ENCODE measurements around the gene CSTPP1.

The CSTPP1 gene

GRCh38 chr11:47154616-47155570 lies 218.3 kb downstream of the CSTPP1 start:
- in situ Hi-C loops (cut with MboI; ENCODE audit: low pct_unique_long_range_greater_than_20kb, low sequenced_read_pairs, unreplicated experiment), result loop anchor here (10.0 kb wide), 2 partner anchors 230 to 270 kb away; no protein-coding TSS in a partner anchor
- no peak for TF ChIP-seq CTCF (IDR thresholded peaks at IDR 0.05; ENCODE audit: extremely low read depth, insufficient read depth, missing control alignments)
- no peak for DNase-seq (ENCODE audit: low spot score)

- in situ Hi-C loops (cut with MboI; ENCODE audit: low pct_unique_long_range_greater_than_20kb, low sequenced_read_pairs, unreplicated experiment), result loop anchor here (10.0 kb wide), 2 partner anchors 231 to 271 kb away; no protein-coding TSS in a partner anchor
- TF ChIP-seq CTCF (IDR thresholded peaks at IDR 0.05; ENCODE audit: extremely low read depth, insufficient read depth, missing control alignments), result no peak
- DNase-seq (ENCODE audit: low spot score), result no peak
Observed at GRCh38 chr11:47155879-47156278, 219.3 kb downstream of the CSTPP1 start.

GRCh38 chr11:47156333-47156732 lies 219.8 kb downstream of the CSTPP1 start:
- no peak for TF ChIP-seq CTCF (IDR thresholded peaks at IDR 0.05; ENCODE audit: extremely low read depth, insufficient read depth, missing control alignments)
- no peak for DNase-seq (ENCODE audit: low spot score)
- in situ Hi-C loops (cut with MboI; ENCODE audit: low pct_unique_long_range_greater_than_20kb, low sequenced_read_pairs, unreplicated experiment), result loop anchor here (10.0 kb wide), 2 partner anchors 232 to 272 kb away; no protein-coding TSS in a partner anchor

GRCh38 chr11:47156951-47157350 lies 220.4 kb downstream of the CSTPP1 start:
- in situ Hi-C loops (cut with MboI; ENCODE audit: low pct_unique_long_range_greater_than_20kb, low sequenced_read_pairs, unreplicated experiment), result loop anchor here (10.0 kb wide), 2 partner anchors 232 to 272 kb away; no protein-coding TSS in a partner anchor
- no peak for DNase-seq (ENCODE audit: low spot score)
- TF ChIP-seq CTCF (IDR thresholded peaks at IDR 0.05; ENCODE audit: extremely low read depth, insufficient read depth, missing control alignments), result no peak

GRCh38 chr11:47157805-47158204 lies 221.2 kb downstream of the CSTPP1 start:
- no peak for TF ChIP-seq CTCF (IDR thresholded peaks at IDR 0.05; ENCODE audit: extremely low read depth, insufficient read depth, missing control alignments)
- peak; percentile 12 for DNase-seq (ENCODE audit: low spot score)
- in situ Hi-C loops (cut with MboI; ENCODE audit: low pct_unique_long_range_greater_than_20kb, low sequenced_read_pairs, unreplicated experiment), result loop anchor here (10.0 kb wide), 2 partner anchors 233 to 273 kb away; no protein-coding TSS in a partner anchor

GRCh38 chr11:47158242-47158641 lies 221.7 kb downstream of the CSTPP1 start:
- no peak for DNase-seq (ENCODE audit: low spot score)
- in situ Hi-C loops (cut with MboI; ENCODE audit: low pct_unique_long_range_greater_than_20kb, low sequenced_read_pairs, unreplicated experiment), result loop anchor here (10.0 kb wide), 2 partner anchors 233 to 273 kb away; no protein-coding TSS in a partner anchor
- no peak for TF ChIP-seq CTCF (IDR thresholded peaks at IDR 0.05; ENCODE audit: extremely low read depth, insufficient read depth, missing control alignments)

Measured in GM13977 (cell line).